CD14-positive monocyte (primary cell): ENCODE results near the gene NIPBL. TPM values are rescaled to one million over a fixed set of nuclear protein-coding genes. Genes with fewer than 3 reads are reported as not detected.
A peak's percentile ranks its signal among the peaks of the same experiment; 100 is the strongest.

Experiments
- DNase-seq, 3 donors: peaks; one replicate each; pipeline ENCODE4 v3.0.0-alpha.2; 2011 to 2022
- H2AFZ ChIP-seq: 2 replicates; pipeline ENCODE4 v1.6.0; 2012; ENCODE audit warnings: mild to moderate bottlenecking, low read depth, low read length, inconsistent platforms; ENCODE audit not compliant: insufficient read depth, poor library complexity, severe bottlenecking
- H3K27ac ChIP-seq, 2 donors: 1 replicate in 1 of 2; 2 replicates in 1 of 2; pipeline ENCODE4 v1.5.1; 2012 to 2013; ENCODE audit warnings: low read length in 2 of 2, control low read depth in 1 of 2, inconsistent platforms in 1 of 2, low read depth in 1 of 2, mild to moderate bottlenecking in 1 of 2
- H3K27me3 ChIP-seq, 2 donors: one replicate each; pipeline versions ENCODE4 v1.6.0 to v1.6.1; 2011 to 2013; ENCODE audit warnings: low read length in 2 of 2; ENCODE audit not compliant: control insufficient read depth in 2 of 2, insufficient read depth in 2 of 2
- H3K36me3 ChIP-seq, 2 donors: replicated peaks in 1 of 2; 1 replicate in 1 of 2; 2 replicates in 1 of 2; pipeline versions ENCODE4 v1.5.1 to v1.6.1; 2012 to 2013; ENCODE audit warnings: low read length in 2 of 2, control low read depth in 1 of 2, inconsistent platforms in 1 of 2, mild to moderate bottlenecking in 1 of 2; ENCODE audit not compliant: insufficient read depth in 2 of 2, control insufficient read depth in 1 of 2
- H3K4me1 ChIP-seq, 2 donors: 1 replicate in 1 of 2; 2 replicates in 1 of 2; pipeline versions ENCODE4 v1.5.1 to v1.6.1; 2012 to 2013; ENCODE audit warnings: low read length in 2 of 2, control low read depth in 1 of 2, inconsistent platforms in 1 of 2, mild to moderate bottlenecking in 1 of 2, moderate library complexity in 1 of 2; ENCODE audit not compliant: insufficient read depth in 2 of 2, control insufficient read depth in 1 of 2
- H3K4me2 ChIP-seq: replicated peaks from 2 replicates; pipeline ENCODE3; 2012; ENCODE audit warnings: low read length, moderate library complexity, mild to moderate bottlenecking; ENCODE audit not compliant: poor library complexity, severe bottlenecking; ENCODE audit errors: extremely low read depth
- H3K4me3 ChIP-seq, 3 experiments: fragments of 200-600 bp in 1 of 3; sonication (generic) in 1 of 3; replicated peaks in 1 of 3; 1 replicate in 2 of 3; 2 replicates in 1 of 3; pipeline ENCODE4 v1.5.1; 2011 to 2013; ENCODE audit warnings: low read length in 3 of 3, mild to moderate bottlenecking in 3 of 3, control low read depth in 2 of 3, low read depth in 2 of 3, inconsistent platforms in 1 of 3, moderate library complexity in 1 of 3
- H3K79me2 ChIP-seq: 2 replicates; pipeline ENCODE4 v1.6.0; 2012; ENCODE audit warnings: mild to moderate bottlenecking, control low read depth, inconsistent platforms, low read length, moderate library complexity; ENCODE audit not compliant: insufficient read depth
- H3K9ac ChIP-seq: 2 replicates; pipeline ENCODE4 v1.6.0; 2017; ENCODE audit warnings: low read length, mild to moderate bottlenecking; ENCODE audit not compliant: insufficient read depth, poor library complexity, severe bottlenecking
- H3K9me3 ChIP-seq, 2 donors: replicated peaks in 1 of 2; 1 replicate in 1 of 2; 2 replicates in 1 of 2; pipeline versions ENCODE4 v1.5.1 to v1.6.1; 2012 to 2013; ENCODE audit warnings: low read length in 2 of 2, control low read depth in 1 of 2; ENCODE audit not compliant: control insufficient read depth in 1 of 2, insufficient read depth in 1 of 2
- H4K20me1 ChIP-seq: 2 replicates; pipeline ENCODE4 v1.6.0; 2012; ENCODE audit warnings: mild to moderate bottlenecking, low read length, control low read depth, moderate library complexity; ENCODE audit not compliant: insufficient read depth
- H3K27ac Mint-ChIP-seq, 7 donors: one replicate each; pipeline ENCODE4 v1.8.0; 2020; ENCODE audit warnings: mild to moderate bottlenecking in 7 of 7, mixed read lengths in 7 of 7, moderate library complexity in 6 of 7, inconsistent platforms in 2 of 7
- H3K27me3 Mint-ChIP-seq, 3 donors: one replicate each; pipeline ENCODE4 v1.8.0; 2021 to 2022; ENCODE audit warnings: low read depth in 3 of 3, mild to moderate bottlenecking in 3 of 3, mixed read lengths in 3 of 3, moderate library complexity in 3 of 3, inconsistent platforms in 1 of 3
- H3K36me3 Mint-ChIP-seq, 2 donors: one replicate each; pipeline ENCODE4 v1.8.0; 2020; ENCODE audit warnings: mixed read lengths in 2 of 2, inconsistent platforms in 1 of 2, mild to moderate bottlenecking in 1 of 2
- H3K4me1 Mint-ChIP-seq: one replicate; pipeline ENCODE4 v1.8.0; 2020; ENCODE audit warnings: mild to moderate bottlenecking, mixed read lengths
- H3K4me3 Mint-ChIP-seq, 2 donors: one replicate each; pipeline ENCODE4 v1.8.0; 2020; ENCODE audit warnings: mild to moderate bottlenecking in 2 of 2, mixed read lengths in 2 of 2, moderate library complexity in 1 of 2
- H3K9me3 Mint-ChIP-seq, 7 donors: one replicate each; pipeline ENCODE4 v1.8.0; 2020 to 2022; ENCODE audit warnings: mixed read lengths in 7 of 7, mild to moderate bottlenecking in 6 of 7, moderate library complexity in 6 of 7, inconsistent platforms in 2 of 7
- WGBS: methylation state at CpG from one replicate; pipeline ENCODE4 v1.1.5; 2013; ENCODE audit warnings: missing lambda C conversion rate; ENCODE audit not compliant: insufficient coverage; 5-methylcytosine and 5-hydroxymethylcytosine counted together
- intact Hi-C, 2 donors: fragments of 100-400 bp; cut with micrococcal nuclease; formaldehyde crosslinking; loops; one replicate each; pipeline versions ENCODE4 v1.15.0 to v1.15.1; 2023
- polyA plus RNA-seq, 3 donors: library from polyadenylated mRNA; depleted of rRNA in 1 of 3; unstranded in 2 of 3; stranded (reverse) in 1 of 3; fragments of 300-500 nt in 2 of 3; fragments of >200 nt in 1 of 3; fragmentation: Illumina TruSeq in 2 of 3; gene quantifications; 1 replicate in 2 of 3; 2 replicates in 1 of 3; pipeline ENCODE4 v1.2.3, GENCODE V29; 2012 to 2021
- TF ChIP-seq, protein P1 (sequence below): fragments of 200-600 bp; IDR thresholded peaks from one replicate; pipeline ENCODE4 v1.8.0; 2022; ENCODE audit warnings: antibody characterized with exemption, mild to moderate bottlenecking

NIPBL gene
- polyA plus RNA-seq, 3 donors = 6.6 to 36.0 (median 16.2) TPM

DNA sequence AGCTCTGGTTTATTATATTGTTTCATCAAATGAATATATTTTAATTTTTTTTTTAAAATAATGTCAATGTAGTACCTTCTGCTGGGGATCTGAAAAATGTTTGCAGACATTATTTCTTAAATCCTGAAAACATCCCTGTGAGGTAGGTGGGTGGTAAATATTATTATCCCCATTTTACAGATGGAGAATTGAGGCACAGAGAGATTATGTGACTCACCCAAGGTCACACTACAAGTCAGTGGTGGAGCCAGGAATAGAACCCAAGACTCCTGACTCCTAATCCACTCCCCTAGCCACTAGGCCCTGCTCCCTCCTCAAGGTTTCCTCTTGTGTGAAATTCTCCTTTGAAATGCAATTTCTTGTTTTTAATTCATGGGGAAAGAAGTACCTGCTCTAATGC is 171.4 kb downstream of the NIPBL start:
- H3K36me3 Mint-ChIP-seq = peaks cover 65 to 90% of the 10 kb centered on the region in 2 donors
- Histone ChIP-seq H3K9ac (no peak overlapping the region), H3K4me3 (no peak overlapping the region), H3K9me3 (no peaks in the 10 kb centered on the region), H3K4me2 (no peak overlapping the region), H3K4me1 (no peaks in the 10 kb centered on the region), H2AFZ (no peak overlapping the region), H3K27ac (no peak overlapping the region), H3K36me3 (peaks cover 95 to 98% of the 10 kb centered on the region in 2 donors), H3K27me3 (no peaks in the 10 kb centered on the region), H4K20me1 (no peaks in the 10 kb centered on the region), H3K79me2 (no peaks in the 10 kb centered on the region)
- H3K27ac Mint-ChIP-seq = peak overlapping the region in 1 of 7 donors; percentile 15
- TF ChIP-seq, protein P1, sequence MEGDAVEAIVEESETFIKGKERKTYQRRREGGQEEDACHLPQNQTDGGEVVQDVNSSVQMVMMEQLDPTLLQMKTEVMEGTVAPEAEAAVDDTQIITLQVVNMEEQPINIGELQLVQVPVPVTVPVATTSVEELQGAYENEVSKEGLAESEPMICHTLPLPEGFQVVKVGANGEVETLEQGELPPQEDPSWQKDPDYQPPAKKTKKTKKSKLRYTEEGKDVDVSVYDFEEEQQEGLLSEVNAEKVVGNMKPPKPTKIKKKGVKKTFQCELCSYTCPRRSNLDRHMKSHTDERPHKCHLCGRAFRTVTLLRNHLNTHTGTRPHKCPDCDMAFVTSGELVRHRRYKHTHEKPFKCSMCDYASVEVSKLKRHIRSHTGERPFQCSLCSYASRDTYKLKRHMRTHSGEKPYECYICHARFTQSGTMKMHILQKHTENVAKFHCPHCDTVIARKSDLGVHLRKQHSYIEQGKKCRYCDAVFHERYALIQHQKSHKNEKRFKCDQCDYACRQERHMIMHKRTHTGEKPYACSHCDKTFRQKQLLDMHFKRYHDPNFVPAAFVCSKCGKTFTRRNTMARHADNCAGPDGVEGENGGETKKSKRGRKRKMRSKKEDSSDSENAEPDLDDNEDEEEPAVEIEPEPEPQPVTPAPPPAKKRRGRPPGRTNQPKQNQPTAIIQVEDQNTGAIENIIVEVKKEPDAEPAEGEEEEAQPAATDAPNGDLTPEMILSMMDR = no peak
- H3K9me3 Mint-ChIP-seq = no peaks in the 10 kb centered on the region
- DNase-seq = no peak
- intact Hi-C loops = no loop called here
- H3K4me3 Mint-ChIP-seq = no peak overlapping the region
- H3K4me1 Mint-ChIP-seq = no peaks in the 10 kb centered on the region
- H3K27me3 Mint-ChIP-seq = no peaks in the 10 kb centered on the region

DNA sequence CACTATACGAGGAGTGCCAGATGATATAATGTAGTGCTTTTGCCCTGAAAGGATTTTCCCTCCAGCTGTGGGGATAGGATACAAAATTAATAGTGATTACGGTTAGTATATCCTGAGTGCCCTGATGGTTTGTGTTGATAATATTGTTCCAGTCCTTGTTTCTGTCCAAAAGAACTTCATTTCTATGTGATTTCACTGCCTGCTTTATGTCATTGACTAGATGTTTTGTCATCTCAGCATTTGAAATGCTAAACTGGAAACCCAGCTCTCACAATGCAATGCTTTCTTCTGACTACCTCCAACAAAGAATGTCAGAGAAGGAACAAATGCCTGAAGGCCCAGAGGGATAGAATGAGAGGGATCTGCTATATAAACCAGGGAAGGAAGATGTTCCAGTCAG is 177.8 kb downstream of the NIPBL start:
- Mint-ChIP-seq H3K4me1 (no peaks in the 10 kb centered on the region), H3K27me3 (peaks cover 0 to 2% (median 0%) of the 10 kb centered on the region in 3 donors), H3K4me3 (no peak overlapping the region), H3K9me3 (no peaks in the 10 kb centered on the region), H3K27ac (peak overlapping the region in 1 of 7 donors; percentile 35), H3K36me3 (peaks cover 72 to 90% of the 10 kb centered on the region in 2 donors)
- Histone ChIP-seq H3K27me3 (no peaks in the 10 kb centered on the region), H3K4me3 (no peak overlapping the region), H3K79me2 (no peaks in the 10 kb centered on the region), H3K4me2 (no peak overlapping the region), H4K20me1 (no peaks in the 10 kb centered on the region), H3K9ac (no peak overlapping the region), H3K27ac (no peak overlapping the region), H3K36me3 (peaks cover 89 to 100% of the 10 kb centered on the region in 2 donors), H3K9me3 (no peaks in the 10 kb centered on the region), H2AFZ (no peak overlapping the region), H3K4me1 (no peaks in the 10 kb centered on the region)
- intact Hi-C loops = no loop called here
- no peak for DNase-seq
- TF ChIP-seq, protein P1 = no peak
- no CpG with 5 or more reads among the region's 2 CpGs for WGBS
